ENCODE results near the gene SESN1.
A peak's percentile ranks its signal among the peaks of the same experiment; 100 is the strongest.

The SESN1 gene

GRCh38 chr6:109059153-109059552 lies 35.5 kb downstream of the SESN1 start:
- Mint-ChIP-seq H3K4me3 (no peak overlapping the region), H3K27me3 (ENCODE audit: low read depth, poor library complexity) (peaks cover 3% of the 10 kb centered on the region), H3K9me3 (no peaks in the 10 kb centered on the region), H3K27ac (no peak overlapping the region), H3K36me3 (ENCODE audit: low read depth) (no peaks in the 10 kb centered on the region), H3K4me1 (peaks cover 9% of the 10 kb centered on the region)
- no peak for TF ChIP-seq CTCF (IDR thresholded peaks at IDR 0.05)
- no peak for DNase-seq

- no peaks in the 10 kb centered on the region for H3K36me3 Mint-ChIP-seq (ENCODE audit: low read depth)
- no peak for TF ChIP-seq CTCF (IDR thresholded peaks at IDR 0.05)
- H3K9me3 Mint-ChIP-seq: no peaks in the 10 kb centered on the region
- peaks cover 15% of the 10 kb centered on the region for H3K4me1 Mint-ChIP-seq
- H3K4me3 Mint-ChIP-seq: no peak overlapping the region
- no peak for DNase-seq
- H3K27me3 Mint-ChIP-seq (ENCODE audit: low read depth, poor library complexity): peaks cover 3% of the 10 kb centered on the region
- no peak overlapping the region for H3K27ac Mint-ChIP-seq
Measured at GRCh38 chr6:109058620-109059019, 36.0 kb downstream of the SESN1 start.

GRCh38 chr6:109056661-109057060 lies 38.0 kb downstream of the SESN1 start:
- TF ChIP-seq CTCF (IDR thresholded peaks at IDR 0.05): no peak
- H3K27me3 Mint-ChIP-seq (ENCODE audit: low read depth, poor library complexity): peaks cover 3% of the 10 kb centered on the region
- DNase-seq: no peak
- peaks cover 33% of the 10 kb centered on the region for H3K4me1 Mint-ChIP-seq
- H3K36me3 Mint-ChIP-seq (ENCODE audit: low read depth): no peaks in the 10 kb centered on the region
- no peaks in the 10 kb centered on the region for H3K9me3 Mint-ChIP-seq
- H3K27ac Mint-ChIP-seq: peak overlapping the region; percentile 88
- H3K4me3 Mint-ChIP-seq: no peak overlapping the region

- TF ChIP-seq CTCF (IDR thresholded peaks at IDR 0.05): no peak
- DNase-seq: no peak
- H3K4me3 Mint-ChIP-seq: no peak overlapping the region
- no peaks in the 10 kb centered on the region for H3K9me3 Mint-ChIP-seq
- H3K27ac Mint-ChIP-seq: no peak overlapping the region
- no peaks in the 10 kb centered on the region for H3K36me3 Mint-ChIP-seq (ENCODE audit: low read depth)
- H3K27me3 Mint-ChIP-seq (ENCODE audit: low read depth, poor library complexity): peaks cover 3% of the 10 kb centered on the region
- peaks cover 38% of the 10 kb centered on the region for H3K4me1 Mint-ChIP-seq
Measured at GRCh38 chr6:109055771-109056235, 38.8 kb downstream of the SESN1 start.

GRCh38 chr6:109053336-109053735 lies 41.3 kb downstream of the SESN1 start:
- Mint-ChIP-seq H3K4me3 (peak overlapping the region; percentile 19), H3K4me1 (peaks cover 53% of the 10 kb centered on the region), H3K27me3 (ENCODE audit: low read depth, poor library complexity) (no peaks in the 10 kb centered on the region), H3K9me3 (peaks cover 10% of the 10 kb centered on the region), H3K27ac (no peak overlapping the region), H3K36me3 (ENCODE audit: low read depth) (peaks cover 11% of the 10 kb centered on the region)
- TF ChIP-seq CTCF (IDR thresholded peaks at IDR 0.05): no peak
- DNase-seq: peak; percentile 24

- Mint-ChIP-seq H3K9me3 (peaks cover 15% of the 10 kb centered on the region), H3K27ac (peak overlapping the region; percentile 44), H3K36me3 (ENCODE audit: low read depth) (peaks cover 16% of the 10 kb centered on the region), H3K27me3 (ENCODE audit: low read depth, poor library complexity) (no peaks in the 10 kb centered on the region), H3K4me3 (no peak overlapping the region), H3K4me1 (peaks cover 53% of the 10 kb centered on the region)
- DNase-seq: no peak
- no peak for TF ChIP-seq CTCF (IDR thresholded peaks at IDR 0.05)
Measured at GRCh38 chr6:109052852-109053251, 41.8 kb downstream of the SESN1 start.

Data from nephron progenitor cell (in vitro differentiated cells).